HepG2 (cell line): ENCODE measurements around the gene ARPC5. TPM values are rescaled to one million over a fixed set of nuclear protein-coding genes. Genes with fewer than 3 reads are reported as not detected.

Experiments used
- ATAC-seq: fragments of 200-7000 bp; cut with Tn5 transposase; 3 replicates; pipeline ENCODE4 v1.9.1; 2020; ENCODE audit warnings: mild to moderate bottlenecking, moderate library complexity
- BruUV-seq: library from RNA; stranded (reverse); fragments of 400-500 nt; replicated peaks from 2 replicates; lab custom pipeline; 2021; lab: Mats Ljungman, UMichigan
- CTCF ChIA-PET: fragments of 300-600 bp; formaldehyde crosslinking; extraction: SDS; loops from one replicate; lab custom pipeline; 2021; ENCODE audit warnings: low total read pairs, inconsistent platforms, low intra/inter-chr PET ratio; lab: Yijun Ruan, JAX
- POLR2A ChIA-PET: fragments of 350-600 bp; sonication (Branson Sonifier 250); formaldehyde crosslinking; loops from one replicate; lab custom pipeline; 2020; ENCODE audit warnings: antibody characterized with exemption, inconsistent platforms; lab: Yijun Ruan, JAX
- DNase-seq: peaks from one replicate; pipeline ENCODE4 v3.0.0-alpha.2; 2015; ENCODE audit warnings: low spot score
- FAIRE-seq: peaks from 3 replicates; lab custom pipeline; 2011; peaks lifted over from hg19 to GRCh38; lab: Jason Lieb, UNC
- H2AFZ ChIP-seq: one replicate; pipeline ENCODE4 v1.6.1; 2011; ENCODE audit warnings: low read length, inconsistent platforms
- H3K27ac ChIP-seq: fragments of 300-600 bp; 3 replicates; pipeline ENCODE4 v1.8.0; 2011; ENCODE audit warnings: mixed run types, mild to moderate bottlenecking, mixed read lengths, low read length, inconsistent platforms; ENCODE audit not compliant: insufficient read depth; ENCODE audit errors: extremely low read length
- H3K27me3 ChIP-seq, 2 experiments: fragments of 200-600 bp in 1 of 2; 2 replicates in 1 of 2; 3 replicates in 1 of 2; pipeline versions ENCODE4 v1.6.0 to v1.8.0; 2011; ENCODE audit warnings: low read length in 2 of 2, mild to moderate bottlenecking in 2 of 2, moderate library complexity in 2 of 2, inconsistent platforms in 1 of 2; ENCODE audit not compliant: insufficient read depth in 2 of 2, control insufficient read depth in 1 of 2
- H3K36me3 ChIP-seq, 2 experiments: fragments of 200-600 bp in 1 of 2; replicated peaks in 1 of 2; 2 replicates in 1 of 2; 3 replicates in 1 of 2; pipeline versions ENCODE4 v1.5.1 to v1.8.0; 2011; ENCODE audit warnings: low read length in 2 of 2, inconsistent platforms in 1 of 2; ENCODE audit not compliant: insufficient read depth in 2 of 2, control insufficient read depth in 1 of 2
- H3K4me1 ChIP-seq: 2 replicates; pipeline ENCODE4 v1.5.1; 2012; ENCODE audit warnings: low read length, inconsistent platforms; ENCODE audit not compliant: insufficient read depth
- H3K4me2 ChIP-seq: 2 replicates; pipeline ENCODE4 v1.6.0; 2011; ENCODE audit warnings: low read depth, low read length, inconsistent platforms
- H3K4me3 ChIP-seq, 3 experiments: fragments of 200-600 bp in 1 of 3; sonication (generic), shearing (Covaris generic) in 1 of 3; replicated peaks in 1 of 3; 2 replicates each; pipeline ENCODE4 v1.5.1; 2011 to 2016; ENCODE audit warnings: low read length in 3 of 3, inconsistent platforms in 2 of 3, low read depth in 2 of 3, mild to moderate bottlenecking in 2 of 3, control low read depth in 1 of 3, mixed read lengths in 1 of 3; ENCODE audit not compliant: insufficient read depth in 1 of 3
- H3K79me2 ChIP-seq: one replicate; pipeline ENCODE4 v1.6.1; 2011; ENCODE audit warnings: low read length, inconsistent platforms; ENCODE audit not compliant: insufficient read depth
- H3K9ac ChIP-seq: 2 replicates; pipeline ENCODE4 v1.6.0; 2011; ENCODE audit warnings: mild to moderate bottlenecking, low read depth, low read length, inconsistent platforms; ENCODE audit not compliant: insufficient read depth
- H3K9me3 ChIP-seq: 2 replicates; pipeline ENCODE4 v1.5.1; 2012; ENCODE audit warnings: mild to moderate bottlenecking, low read length
- H4K20me1 ChIP-seq: 2 replicates; pipeline ENCODE4 v1.6.0; 2011; ENCODE audit warnings: inconsistent platforms, mild to moderate bottlenecking, low read length, moderate library complexity; ENCODE audit not compliant: insufficient read depth
- AGO2 ChIP-seq: fragments of 200-400 bp; formaldehyde crosslinking; optimal IDR thresholded peaks from 2 replicates; pipeline ENCODE3; 2017; ENCODE audit warnings: mild to moderate bottlenecking, low read depth, low read length, moderate library complexity
- CC2D1A ChIP-seq: sonication (generic); formaldehyde crosslinking; IDR thresholded peaks from 2 replicates; pipeline ENCODE4 v1.8.1; 2023; ENCODE audit warnings: mild to moderate bottlenecking, missing genetic modification reagents
- CCDC6 ChIP-seq: sonication (generic); formaldehyde crosslinking; IDR thresholded peaks from 2 replicates; pipeline ENCODE4 v1.8.1; 2022; ENCODE audit warnings: mild to moderate bottlenecking, missing genetic modification reagents, moderate library complexity
- CEBPG ChIP-seq: IDR thresholded peaks from 2 replicates; pipeline ENCODE4 v1.6.1; 2016
- CTCF ChIP-seq: sonication (generic); formaldehyde crosslinking; IDR thresholded peaks from 2 replicates; pipeline ENCODE4 v1.5.0; 2020; ENCODE audit warnings: mild to moderate bottlenecking, missing genetic modification reagents, moderate library complexity
- GATAD1 ChIP-seq: IDR thresholded peaks from 2 replicates; pipeline ENCODE4 v1.6.1; 2016; ENCODE audit warnings: missing genetic modification reagents, missing compliant biosample characterization
- KDM6A ChIP-seq: IDR thresholded peaks from 2 replicates; pipeline ENCODE4 v1.6.1; 2016; ENCODE audit warnings: low read depth
- MAFK ChIP-seq, 2 experiments: IDR thresholded peaks in 1 of 2; conservative IDR thresholded peaks in 1 of 2; 2 replicates each; pipeline ENCODE4 v1.6.1; 2011; ENCODE audit warnings: improper control_type of control experiment in 2 of 2, low read length in 2 of 2
- MIXL1 ChIP-seq: IDR thresholded peaks from 2 replicates; pipeline ENCODE4 v1.6.1; 2016
- PAF1 ChIP-seq: IDR thresholded peaks from 2 replicates; pipeline ENCODE4 v1.6.1; 2016; ENCODE audit warnings: missing genetic modification reagents, missing compliant biosample characterization
- RAD21 ChIP-seq: fragments of 450-650 bp; formaldehyde crosslinking; IDR thresholded peaks from 2 replicates; pipeline ENCODE4 v1.5.0; 2020; ENCODE audit warnings: mild to moderate bottlenecking
- SRSF9 ChIP-seq: fragments of 200-400 bp; formaldehyde crosslinking; IDR thresholded peaks from 2 replicates; pipeline ENCODE4 v1.6.1; 2018; ENCODE audit warnings: borderline replicate concordance, mild to moderate bottlenecking, low read depth, low read length; ENCODE audit not compliant: insufficient read depth, poor library complexity, severe bottlenecking
- TBX2 ChIP-seq: sonication (generic); formaldehyde crosslinking; IDR thresholded peaks from 2 replicates; pipeline ENCODE4 v1.5.0; 2020; ENCODE audit warnings: missing genetic modification reagents, mild to moderate bottlenecking, borderline replicate concordance
- ZNF296 ChIP-seq: sonication (generic); formaldehyde crosslinking; conservative IDR thresholded peaks from 2 replicates; pipeline ENCODE4 v1.5.0; 2020; ENCODE audit warnings: mild to moderate bottlenecking, missing genetic modification reagents
- ZNF558 ChIP-seq: sonication (generic); formaldehyde crosslinking; IDR thresholded peaks from 2 replicates; pipeline ENCODE4 v1.9.0; 2022; ENCODE audit warnings: mild to moderate bottlenecking, missing genetic modification reagents, borderline replicate concordance
- ZNF782 ChIP-seq: sonication (generic); formaldehyde crosslinking; IDR thresholded peaks from 2 replicates; pipeline ENCODE4 v1.4.0; 2020; ENCODE audit warnings: missing genetic modification reagents, mild to moderate bottlenecking, borderline replicate concordance
- ZNF788 ChIP-seq: sonication (generic); formaldehyde crosslinking; IDR thresholded peaks from 2 replicates; pipeline ENCODE4 v1.5.0; 2020; ENCODE audit warnings: mild to moderate bottlenecking, missing genetic modification reagents, borderline replicate concordance
- ZNF816 ChIP-seq: sonication (generic); formaldehyde crosslinking; IDR thresholded peaks from 2 replicates; pipeline ENCODE4 v1.8.0; 2022; ENCODE audit warnings: missing genetic modification reagents, mild to moderate bottlenecking, borderline replicate concordance
- WGBS: methylation state at CpG from one replicate; pipeline ENCODE4 v1.1.6; 2017; ENCODE audit warnings: low lambda C conversion rate; 5-methylcytosine and 5-hydroxymethylcytosine counted together
- in situ Hi-C: cut with HindIII; loops from 2 replicates; pipeline ENCODE4 v1.10.0; 2017; ENCODE audit warnings: low pct_unique_long_range_greater_than_20kb; ENCODE audit not compliant: extremely low pct_ligation_motif_present
- intact Hi-C: fragments of 100-400 bp; cut with micrococcal nuclease; formaldehyde crosslinking; loops from one replicate; pipeline ENCODE4 v1.10.0; 2022; ENCODE audit not compliant: unreplicated experiment
- polyA plus RNA-seq, 8 experiments: library from polyadenylated mRNA; depleted of rRNA in 3 of 8; stranded (reverse) in 7 of 8; unstranded in 1 of 8; fragments of >200 nt; fragmentation: Illumina TruSeq in 4 of 8; extraction: Trizol in 4 of 8; gene quantifications; 2 replicates each; pipeline versions ENCODE4 v1.2.1 to v1.2.3, GENCODE V29; 2011 to 2016; ENCODE audit warnings: low read depth in 4 of 8, missing spikeins in 1 of 8, mixed read lengths in 1 of 8; ENCODE audit not compliant: insufficient read depth in 1 of 8
- total RNA-seq, 5 experiments: library from RNA; depleted of rRNA; stranded (reverse); fragments of >200 nt; fragmentation: Illumina TruSeq; extraction: Trizol; gene quantifications; 2 replicates each; pipeline ENCODE4 v1.2.3, GENCODE V29; 2016; ENCODE audit warnings: low read depth in 1 of 5

The ARPC5 gene
- total and polyA plus RNA-seq, 2 of the 13 experiments (the other 11 are each of a cell fraction or from before 2014, with no cell fraction given): 48.4 to 106 TPM

GRCh38 chr1:183656355-183656754 is 20.8 kb upstream of the ARPC5 start:
- Histone ChIP-seq H3K9ac (no peak overlapping the region), H2AFZ (no peak overlapping the region), H3K27me3 (no peaks in the 10 kb centered on the region), H3K4me1 (peaks cover 14% of the 10 kb centered on the region), H4K20me1 (no peaks in the 10 kb centered on the region), H3K27ac (no peak overlapping the region), H3K4me2 (no peak overlapping the region), H3K4me3 (no peak overlapping the region), H3K36me3 (no peaks in the 10 kb centered on the region), H3K9me3 (no peaks in the 10 kb centered on the region), H3K79me2 (no peaks in the 10 kb centered on the region)
- in situ Hi-C loops (loop anchor here (5.0 kb wide), 1 partner anchor 256 kb away; no protein-coding TSS in a partner anchor), intact Hi-C loops (no loop called here)
- WGBS: 94% methylated on average over 3 of the region's 3 CpGs
- no TSS peak for BruUV-seq
- DNase-seq (no peak), ATAC-seq (no peak), FAIRE-seq (no peak)
- TF ChIP-seq MAFK (conservative IDR thresholded peaks at IDR 0.05 in 1 of 2, IDR thresholded peaks at IDR 0.05 in 1 of 2; ENCODE audit: low read length in 2 of 2): peak; percentile 3 to 38; a peak in 2 of 4 replicates
- no peak for TF ChIP-seq SRSF9
- CTCF ChIA-PET: interaction anchor here (3.2 to 3.3 kb wide), 2 partner anchors 28 to 259 kb away, joined by 35 to 36 read pairs; no protein-coding TSS in a partner anchor
- POLR2A ChIA-PET: interaction anchor here (1.6 kb wide), 1 partner anchor 29 kb away, joined by 6 read pairs; no protein-coding TSS in a partner anchor

GRCh38 chr1:183655562-183656075 is 20.0 kb upstream of the ARPC5 start:
- CTCF ChIA-PET: interaction anchor here (0.7 to 3.3 kb wide), 4 partner anchors 29 to 260 kb away, joined by 3 to 36 read pairs (median 19); no protein-coding TSS in a partner anchor
- POLR2A ChIA-PET: interaction anchor here (1.0 to 1.6 kb wide), 2 partner anchors 29 to 260 kb away, joined by 4 to 6 read pairs; no protein-coding TSS in a partner anchor
- Histone ChIP-seq H3K9ac (no peak overlapping the region), H3K9me3 (no peaks in the 10 kb centered on the region), H3K4me1 (peaks cover 14% of the 10 kb centered on the region), H3K4me3 (no peak overlapping the region), H3K27ac (no peak overlapping the region), H3K79me2 (no peaks in the 10 kb centered on the region), H2AFZ (no peak overlapping the region), H3K36me3 (no peaks in the 10 kb centered on the region), H4K20me1 (no peaks in the 10 kb centered on the region), H3K4me2 (no peak overlapping the region), H3K27me3 (no peaks in the 10 kb centered on the region)
- FAIRE-seq: peak; percentile 67
- ATAC-seq: peak; percentile 84
- peak; percentile 67 for DNase-seq
- 20% methylated on average over 4 of the region's 4 CpGs for WGBS
- in situ Hi-C loops: loop anchor here (5.0 kb wide), 1 partner anchor 257 kb away; no protein-coding TSS in a partner anchor
- intact Hi-C loops: loop anchor here (1.0 kb wide), 2 partner anchors 30 to 261 kb away; no protein-coding TSS in a partner anchor
- no TSS peak for BruUV-seq
- TF ChIP-seq ZNF788 (no peak), CTCF (CRISPR knock-in tag) (peak; percentile 87), ZNF558 (CRISPR knock-in tag) (no peak), CEBPG (CRISPR knock-in tag) (no peak), TBX2 (CRISPR knock-in tag) (no peak), CC2D1A (CRISPR knock-in tag) (no peak), ZNF816 (CRISPR knock-in tag) (no peak), PAF1 (CRISPR knock-in tag) (no peak), MIXL1 (peak; percentile 58; the same call in 1 of the 2 replicates), CCDC6 (CRISPR knock-in tag) (no peak), GATAD1 (CRISPR knock-in tag) (no peak), ZNF296 (CRISPR knock-in tag) (no peak), RAD21 (CRISPR knock-in tag) (peak; percentile 87), KDM6A (CRISPR knock-in tag) (no peak), ZNF782 (no peak), AGO2 (no peak)
